OCI-LY1 (cell line): ENCODE measurements around the gene EWSR1.

Source experiments
- H2AFZ ChIP-seq: fragments of 200-600 bp; sonication (generic), shearing (Covaris generic); 2 replicates; pipeline ENCODE4 v1.6.0; 2014; ENCODE audit warnings: antibody characterized with exemption, mild to moderate bottlenecking, low read length
- H3F3A ChIP-seq: fragments of 200-600 bp; sonication (generic), shearing (Covaris generic); 2 replicates; pipeline ENCODE4 v1.6.0; 2014; ENCODE audit warnings: mild to moderate bottlenecking, antibody characterized with exemption, low read length, moderate library complexity; ENCODE audit not compliant: insufficient read depth
- H3K27ac ChIP-seq: fragments of 200-600 bp; sonication (generic); 2 replicates; pipeline ENCODE4 v1.5.1; 2014; ENCODE audit warnings: low read length, mixed run types, mild to moderate bottlenecking, low read depth; ENCODE audit not compliant: poor library complexity, severe bottlenecking
- H3K27me3 ChIP-seq: fragments of 200-600 bp; sonication (generic); 2 replicates; pipeline ENCODE4 v1.6.0; 2014; ENCODE audit warnings: antibody characterized with exemption, mild to moderate bottlenecking, low read length, moderate library complexity; ENCODE audit not compliant: insufficient read depth
- H3K36me3 ChIP-seq: fragments of 200-600 bp; sonication (generic); 2 replicates; pipeline ENCODE4 v1.6.1; 2014; ENCODE audit warnings: mild to moderate bottlenecking, antibody characterized with exemption, low read length, moderate library complexity, mixed read lengths; ENCODE audit not compliant: insufficient read depth
- H3K4me1 ChIP-seq: fragments of 200-600 bp; sonication (generic); 2 replicates; pipeline ENCODE4 v1.5.1; 2014; ENCODE audit warnings: mild to moderate bottlenecking, low read length, moderate library complexity; ENCODE audit not compliant: insufficient read depth, severe bottlenecking
- H3K4me2 ChIP-seq: fragments of 200-600 bp; sonication (generic), shearing (Covaris generic); 2 replicates; pipeline ENCODE4 v1.6.1; 2014; ENCODE audit warnings: low read length
- H3K4me3 ChIP-seq: fragments of 200-600 bp; sonication (generic); 2 replicates; pipeline ENCODE4 v1.5.1; 2014; ENCODE audit warnings: low read length, low read depth, mild to moderate bottlenecking, mixed read lengths; ENCODE audit not compliant: poor library complexity, severe bottlenecking
- H3K79me2 ChIP-seq: fragments of 200-600 bp; shearing (Covaris generic); 2 replicates; pipeline ENCODE4 v1.6.1; 2016; ENCODE audit warnings: mixed run types, low read length, mixed read lengths; ENCODE audit not compliant: insufficient read depth
- H3K9ac ChIP-seq: fragments of 200-600 bp; sonication (generic), shearing (Covaris generic); 2 replicates; pipeline ENCODE4 v1.6.1; 2014; ENCODE audit warnings: mild to moderate bottlenecking, low read length, mixed read lengths
- H3K9me2 ChIP-seq: fragments of 200-600 bp; sonication (generic), shearing (Covaris generic); 2 replicates; pipeline ENCODE4 v1.6.1; 2014; ENCODE audit warnings: low read depth, mild to moderate bottlenecking, low read length, mixed read lengths
- H3K9me3 ChIP-seq: fragments of 200-600 bp; shearing (Covaris generic); 2 replicates; pipeline ENCODE4 v1.6.1; 2014; ENCODE audit warnings: low read length, mixed read lengths
- H4K20me1 ChIP-seq: fragments of 200-600 bp; sonication (generic), shearing (Covaris generic); 2 replicates; pipeline ENCODE4 v1.6.0; 2016; ENCODE audit warnings: mild to moderate bottlenecking, low read length; ENCODE audit not compliant: insufficient read depth
- CTCF ChIP-seq: fragments of 200-600 bp; sonication (generic), shearing (Covaris generic); IDR thresholded peaks from 2 replicates; pipeline ENCODE4 v1.5.1; 2017; ENCODE audit warnings: mild to moderate bottlenecking, antibody characterized with exemption, low read length, moderate library complexity, mixed read lengths
- EZH2 ChIP-seq: fragments of 200-600 bp; sonication (generic), shearing (Covaris generic); IDR thresholded peaks from 2 replicates; pipeline ENCODE4 v1.8.0; 2017; ENCODE audit warnings: borderline replicate concordance, mixed run types, mild to moderate bottlenecking, antibody characterized with exemption, low read length, moderate library complexity, mixed read lengths

Gene EWSR1

GRCh38 chr22:29328055-29328454 lies 60.0 kb downstream of the EWSR1 start:
- no peaks in the 10 kb centered on the region for H3K4me1 ChIP-seq
- no peaks in the 10 kb centered on the region for H4K20me1 ChIP-seq
- H3K4me3 ChIP-seq: no peak overlapping the region
- no peaks in the 10 kb centered on the region for H3F3A ChIP-seq
- H3K79me2 ChIP-seq: no peaks in the 10 kb centered on the region
- TF ChIP-seq EZH2: no peak
- TF ChIP-seq CTCF: no peak
- no peaks in the 10 kb centered on the region for H3K27me3 ChIP-seq
- no peak overlapping the region for H2AFZ ChIP-seq
- no peak overlapping the region for H3K9ac ChIP-seq
- no peak overlapping the region for H3K27ac ChIP-seq
- H3K4me2 ChIP-seq: no peak overlapping the region
- H3K9me3 ChIP-seq: no peaks in the 10 kb centered on the region
- peaks cover 72% of the 10 kb centered on the region for H3K36me3 ChIP-seq
- H3K9me2 ChIP-seq: no peaks in the 10 kb centered on the region

DNA sequence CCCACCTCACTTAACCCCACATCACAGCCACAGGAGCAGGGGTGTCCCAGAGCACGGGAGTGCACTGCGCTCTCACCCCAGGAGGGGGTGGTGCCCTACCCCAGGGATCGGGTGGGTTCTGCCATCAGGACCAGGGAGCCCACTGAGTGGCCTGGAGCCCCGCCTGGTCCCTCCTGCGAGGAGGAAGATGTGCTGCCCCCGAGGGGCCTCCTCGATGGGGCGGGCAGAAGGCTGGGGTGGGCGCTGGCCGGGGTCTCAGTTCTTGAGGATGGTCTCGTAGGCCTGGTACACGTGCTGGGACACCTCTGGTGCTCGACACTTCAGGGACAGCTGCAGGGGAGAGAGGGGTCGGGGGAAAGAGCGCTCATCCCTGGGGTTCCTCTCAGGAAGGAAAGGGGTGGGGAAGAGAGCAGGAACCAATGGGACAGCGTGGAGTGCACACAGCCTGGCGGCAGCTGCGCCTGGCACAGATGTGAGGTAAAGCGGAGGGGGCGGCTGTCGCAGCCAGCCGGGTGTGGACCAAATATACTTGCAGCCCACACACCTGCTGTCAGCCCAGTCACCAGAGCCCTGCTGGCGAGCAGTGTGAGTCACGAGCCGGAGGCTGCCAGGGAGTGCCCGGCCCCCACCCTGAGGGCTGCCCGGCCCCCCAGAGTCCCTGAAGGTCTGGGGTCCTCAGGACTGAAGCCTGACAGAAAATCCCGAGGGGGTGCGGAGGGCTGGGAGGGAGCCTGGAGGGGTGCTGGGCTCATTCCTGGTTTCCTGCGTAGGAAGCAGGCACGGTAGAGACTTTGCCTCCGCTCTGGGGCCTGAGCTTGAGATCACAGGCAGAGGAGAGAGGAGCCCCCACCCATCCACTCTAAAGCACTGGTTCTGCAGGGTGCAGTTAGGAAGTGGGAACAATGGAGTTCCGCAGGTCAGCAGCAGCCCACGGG lies 60.8 kb downstream of the EWSR1 start:
- no peak overlapping the region for H3K4me2 ChIP-seq

GRCh38 chr22:29329581-29329980 lies 61.5 kb downstream of the EWSR1 start:
- no peaks in the 10 kb centered on the region for H3K9me3 ChIP-seq
- H3K4me3 ChIP-seq: no peak overlapping the region
- H3F3A ChIP-seq: no peaks in the 10 kb centered on the region
- H3K4me1 ChIP-seq: no peaks in the 10 kb centered on the region
- H3K27ac ChIP-seq: no peak overlapping the region
- H3K79me2 ChIP-seq: no peaks in the 10 kb centered on the region
- no peaks in the 10 kb centered on the region for H3K9me2 ChIP-seq
- no peak overlapping the region for H2AFZ ChIP-seq
- H3K4me2 ChIP-seq: no peak overlapping the region
- TF ChIP-seq EZH2: no peak
- no peak for TF ChIP-seq CTCF
- H3K27me3 ChIP-seq: no peaks in the 10 kb centered on the region
- no peak overlapping the region for H3K9ac ChIP-seq
- peaks cover 87% of the 10 kb centered on the region for H3K36me3 ChIP-seq
- no peaks in the 10 kb centered on the region for H4K20me1 ChIP-seq

More for the DNA sequence above, 60.8 kb downstream of the EWSR1 start:
- no peaks in the 10 kb centered on the region for H3K9me3 ChIP-seq
- H3F3A ChIP-seq: no peaks in the 10 kb centered on the region
- no peak overlapping the region for H2AFZ ChIP-seq
- no peaks in the 10 kb centered on the region for H4K20me1 ChIP-seq
- no peaks in the 10 kb centered on the region for H3K9me2 ChIP-seq
- H3K9ac ChIP-seq: no peak overlapping the region
- no peak overlapping the region for H3K27ac ChIP-seq
- H3K4me1 ChIP-seq: no peaks in the 10 kb centered on the region
- no peaks in the 10 kb centered on the region for H3K79me2 ChIP-seq
- TF ChIP-seq CTCF (no peak), EZH2 (no peak)
- no peaks in the 10 kb centered on the region for H3K27me3 ChIP-seq
- H3K4me3 ChIP-seq: no peak overlapping the region
- peaks cover 80% of the 10 kb centered on the region for H3K36me3 ChIP-seq
